AG04450 (cell line): ENCODE measurements around the gene CD44. TPM values are rescaled to one million over a fixed set of nuclear protein-coding genes. Genes with fewer than 3 reads are reported as not detected.
"Not testable (repeated sequence)": the region's sequence is repeated elsewhere in the genome, so short reads cannot be mapped to it uniquely, and the experiment has no call there.

ENCODE experiments used
- CTCF ChIA-PET: fragments of 300-600, 350-600 bp; formaldehyde crosslinking; extraction: SDS; loops from one replicate; lab custom pipeline; 2022; ENCODE audit warnings: antibody characterized with exemption, inconsistent platforms; lab: Charles Lee
- POLR2A ChIA-PET: fragments of 350-600 bp; formaldehyde crosslinking; extraction: SDS; loops from one replicate; lab custom pipeline; 2021; ENCODE audit warnings: antibody characterized with exemption, inconsistent platforms; lab: Yijun Ruan, JAX
- DNase-seq: peaks from one replicate; pipeline ENCODE4 v3.0.0-alpha.2; 2011; ENCODE audit warnings: low read depth, low spot score
- H3K27ac ChIP-seq: one replicate; pipeline ENCODE4 v1.5.1; 2012; ENCODE audit warnings: low read depth, low read length, control low read depth
- H3K27me3 ChIP-seq: one replicate; pipeline ENCODE4 v1.6.0; 2012; ENCODE audit warnings: low read length; ENCODE audit not compliant: control insufficient read depth, insufficient read depth
- H3K4me3 ChIP-seq: 2 replicates; pipeline ENCODE4 v1.5.1; 2011; ENCODE audit warnings: mild to moderate bottlenecking, low read depth, low read length, control low read depth
- H3K9me3 ChIP-seq: 2 replicates; pipeline ENCODE4 v1.5.1; 2012; ENCODE audit warnings: low read length; ENCODE audit not compliant: control insufficient read depth, insufficient read depth
- polyA minus RNA-seq: library from RNA; depleted of rRNA, polyadenylated mRNA; stranded (reverse); fragments of >200 nt; gene quantifications from 2 replicates; pipeline ENCODE4 v1.2.3, GENCODE V29; 2011; rRNA and poly(A)+ RNA removed
- polyA plus RNA-seq: library from polyadenylated mRNA; depleted of rRNA; stranded (reverse); fragments of >200 nt; gene quantifications from 2 replicates; pipeline ENCODE4 v1.2.3, GENCODE V29; 2011; rRNA removed
- TF ChIP-seq, protein P1 (sequence below): IDR thresholded peaks from 2 replicates; pipeline ENCODE4 v1.5.1; 2011; ENCODE audit warnings: low read depth, low read length, control low read depth, inconsistent platforms

The CD44 gene
- polyA plus RNA-seq (1,799 and 1,817 TPM in 2 replicates), polyA minus RNA-seq (2,797 and 2,845 TPM in 2 replicates)

DNA sequence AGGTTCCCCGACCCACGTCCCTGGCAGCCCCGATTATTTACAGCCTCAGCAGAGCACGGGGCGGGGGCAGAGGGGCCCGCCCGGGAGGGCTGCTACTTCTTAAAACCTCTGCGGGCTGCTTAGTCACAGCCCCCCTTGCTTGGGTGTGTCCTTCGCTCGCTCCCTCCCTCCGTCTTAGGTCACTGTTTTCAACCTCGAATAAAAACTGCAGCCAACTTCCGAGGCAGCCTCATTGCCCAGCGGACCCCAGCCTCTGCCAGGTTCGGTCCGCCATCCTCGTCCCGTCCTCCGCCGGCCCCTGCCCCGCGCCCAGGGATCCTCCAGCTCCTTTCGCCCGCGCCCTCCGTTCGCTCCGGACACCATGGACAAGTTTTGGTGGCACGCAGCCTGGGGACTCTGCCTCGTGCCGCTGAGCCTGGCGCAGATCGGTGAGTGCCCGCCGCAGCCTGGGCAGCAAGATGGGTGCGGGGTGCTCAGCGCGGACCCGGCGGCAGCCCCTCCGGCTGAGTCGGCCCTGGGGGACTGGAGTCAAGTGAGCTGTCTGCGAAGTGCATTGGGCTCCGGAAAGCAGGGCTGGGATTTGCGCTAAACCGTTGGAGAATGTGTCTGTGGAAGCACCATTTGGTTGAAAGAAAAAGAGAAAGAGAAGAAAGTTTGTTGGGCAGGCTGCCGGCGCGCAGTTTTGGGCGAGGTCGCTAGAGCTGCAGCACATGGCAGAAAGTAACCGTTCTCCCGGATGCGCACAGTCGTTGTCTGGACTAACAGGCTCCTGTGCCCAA is at the start of gene CD44:
Gene CD44 (plus strand): TSS at position 229 of the 779 bp plus-strand sequence. CDS start 133 bp downstream, at position 362.
- TF ChIP-seq, protein P1, sequence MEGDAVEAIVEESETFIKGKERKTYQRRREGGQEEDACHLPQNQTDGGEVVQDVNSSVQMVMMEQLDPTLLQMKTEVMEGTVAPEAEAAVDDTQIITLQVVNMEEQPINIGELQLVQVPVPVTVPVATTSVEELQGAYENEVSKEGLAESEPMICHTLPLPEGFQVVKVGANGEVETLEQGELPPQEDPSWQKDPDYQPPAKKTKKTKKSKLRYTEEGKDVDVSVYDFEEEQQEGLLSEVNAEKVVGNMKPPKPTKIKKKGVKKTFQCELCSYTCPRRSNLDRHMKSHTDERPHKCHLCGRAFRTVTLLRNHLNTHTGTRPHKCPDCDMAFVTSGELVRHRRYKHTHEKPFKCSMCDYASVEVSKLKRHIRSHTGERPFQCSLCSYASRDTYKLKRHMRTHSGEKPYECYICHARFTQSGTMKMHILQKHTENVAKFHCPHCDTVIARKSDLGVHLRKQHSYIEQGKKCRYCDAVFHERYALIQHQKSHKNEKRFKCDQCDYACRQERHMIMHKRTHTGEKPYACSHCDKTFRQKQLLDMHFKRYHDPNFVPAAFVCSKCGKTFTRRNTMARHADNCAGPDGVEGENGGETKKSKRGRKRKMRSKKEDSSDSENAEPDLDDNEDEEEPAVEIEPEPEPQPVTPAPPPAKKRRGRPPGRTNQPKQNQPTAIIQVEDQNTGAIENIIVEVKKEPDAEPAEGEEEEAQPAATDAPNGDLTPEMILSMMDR = no peak
- H3K4me3 ChIP-seq = peak within 1 kb of the TSS; percentile 98
- no peaks in the 10 kb centered on the region; the same call in 1 of the 2 replicates for H3K9me3 ChIP-seq
- H3K27ac ChIP-seq = peak within 1 kb of the TSS; percentile 69
- DNase-seq = peak; percentile 73
- CTCF ChIA-PET = interaction anchor here (0.9 to 1.6 kb wide), 4 partner anchors 141 to 253 kb away, joined by 3 to 5 read pairs (median 4); no protein-coding TSS in a partner anchor
- no peaks in the 10 kb centered on the region for H3K27me3 ChIP-seq
- POLR2A ChIA-PET = interaction anchor here (0.7 to 2.6 kb wide), 17 partner anchors 11 to 212 kb away, joined by 3 to 15 read pairs (median 4); no protein-coding TSS in a partner anchor

DNA sequence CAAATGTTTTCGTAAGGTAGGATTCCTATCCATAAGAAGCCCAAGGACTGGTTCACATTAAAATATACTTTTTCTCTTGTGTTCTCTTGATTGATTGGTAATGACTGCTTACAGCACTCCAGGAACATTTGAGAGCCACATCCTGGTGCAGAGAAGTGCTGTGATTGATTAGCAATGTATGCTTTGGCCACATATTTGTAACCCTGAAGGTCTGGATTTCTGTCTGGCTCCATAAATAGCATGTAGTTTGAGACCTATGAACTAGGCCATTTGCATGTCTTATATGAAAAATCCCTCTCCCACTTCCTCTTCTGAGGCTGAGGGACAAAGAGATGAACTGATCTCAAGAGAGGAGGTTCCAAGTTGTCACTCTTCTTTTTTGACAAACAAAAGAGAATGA is 49.3 kb upstream of the CD44 start:
- Histone ChIP-seq H3K27me3 (no peaks in the 10 kb centered on the region), H3K4me3 (no peak overlapping the region), H3K27ac (no peak overlapping the region), H3K9me3 (no peaks in the 10 kb centered on the region; the same call in 1 of the 2 replicates)
- DNase-seq = no peak
- CTCF ChIA-PET = no interaction called here
- TF ChIP-seq, protein P1 = no peak
- POLR2A ChIA-PET = no interaction called here

DNA sequence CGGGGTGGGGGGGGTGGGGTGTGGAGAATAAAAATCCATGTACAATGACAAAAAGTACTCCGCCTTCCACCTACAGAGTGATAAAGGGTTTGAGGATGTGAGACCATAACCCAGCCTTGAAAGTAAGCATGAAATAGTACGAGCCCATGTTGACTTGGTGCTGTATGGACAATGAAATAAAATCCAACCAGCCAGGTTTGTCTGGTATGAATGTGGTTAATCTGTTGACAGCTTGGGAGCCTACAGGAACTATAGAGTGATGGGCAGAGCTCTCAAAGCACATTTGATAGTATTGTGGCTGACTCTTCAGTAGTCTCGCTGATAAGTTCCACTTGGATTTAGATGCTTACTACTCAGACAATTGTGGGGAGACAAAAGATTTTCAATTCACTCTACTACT is 48.8 kb upstream of the CD44 start:
- TF ChIP-seq, protein P1 = no peak
- H3K4me3 ChIP-seq = no peak overlapping the region
- no peak for DNase-seq
- no peaks in the 10 kb centered on the region for H3K27me3 ChIP-seq
- ChIA-PET CTCF (no interaction called here), POLR2A (no interaction called here)
- H3K27ac ChIP-seq = no peak overlapping the region
- no peaks in the 10 kb centered on the region; the same call in 1 of the 2 replicates for H3K9me3 ChIP-seq

DNA sequence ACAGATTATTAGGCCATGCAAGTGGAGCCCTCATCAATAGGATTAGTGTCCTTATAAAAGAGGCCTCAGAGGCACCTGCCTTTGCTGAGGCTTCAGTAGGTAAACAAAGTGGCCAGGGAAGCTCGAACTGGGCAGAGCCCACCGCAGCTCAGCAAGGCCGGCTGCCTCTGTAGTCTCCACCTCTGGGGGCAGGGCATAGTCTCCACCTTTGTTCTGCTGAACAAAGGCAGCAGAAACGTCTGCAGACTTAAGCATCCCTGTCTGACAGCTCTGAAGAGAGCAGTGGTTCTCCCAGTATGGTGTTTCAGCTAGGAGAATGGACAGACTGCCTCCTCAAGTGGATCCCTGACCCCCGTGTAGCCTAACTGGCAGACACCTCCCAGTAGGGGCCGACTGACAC is 48.0 kb upstream of the CD44 start:
- DNase-seq, H3K9me3 ChIP-seq, POLR2A ChIA-PET, H3K27ac ChIP-seq, H3K4me3 ChIP-seq, H3K27me3 ChIP-seq, CTCF ChIA-PET: not testable (repeated sequence)

DNA sequence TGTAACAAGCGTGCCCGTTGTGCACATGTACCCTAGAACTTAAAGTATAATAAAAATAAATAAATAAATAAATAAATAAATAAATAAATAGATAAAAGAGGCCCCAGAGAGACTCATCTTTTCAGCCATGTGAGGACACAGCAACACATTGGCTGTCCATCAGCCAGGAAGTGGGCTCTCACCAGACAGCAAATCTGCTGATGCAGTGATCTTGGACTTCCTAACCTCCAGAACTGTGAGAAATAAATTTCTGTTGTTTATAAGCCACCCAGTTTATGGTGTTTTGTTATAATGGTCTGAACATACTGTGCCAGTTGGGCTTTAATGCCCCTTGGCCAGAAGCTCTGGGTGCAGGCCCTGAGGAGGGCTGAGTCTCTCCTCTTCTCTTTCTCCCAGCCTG is 42.2 kb upstream of the CD44 start:
- ChIA-PET POLR2A (no interaction called here), CTCF (no interaction called here)
- TF ChIP-seq, protein P1 = no peak
- H3K27ac ChIP-seq = no peak overlapping the region
- H3K9me3 ChIP-seq = no peaks in the 10 kb centered on the region
- H3K27me3 ChIP-seq = no peaks in the 10 kb centered on the region
- H3K4me3 ChIP-seq = no peak overlapping the region
- no peak for DNase-seq
